NB4 (cell line): ENCODE results near the gene SELPLG.
"Not testable (repeated sequence)": the region's sequence is repeated elsewhere in the genome, so short reads cannot be mapped to it uniquely, and the experiment has no call there.

Experiments
- DNase-seq: peaks from one replicate; pipeline ENCODE4 v3.0.0; 2010; ENCODE audit warnings: low read depth
- H3K4me3 ChIP-seq: one replicate; pipeline ENCODE4 v1.5.1; 2011; ENCODE audit warnings: mild to moderate bottlenecking, low read depth, low read length, moderate library complexity
- MYC ChIP-seq: IDR thresholded peaks from 2 replicates; pipeline ENCODE4 v1.6.1; 2011; ENCODE audit warnings: low read depth, low read length
- POLR2A ChIP-seq: IDR thresholded peaks from 2 replicates; pipeline ENCODE4 v1.6.1; 2011; ENCODE audit warnings: mild to moderate bottlenecking; ENCODE audit not compliant: insufficient read length; ENCODE audit errors: extremely low read depth
- TF ChIP-seq, protein P1 (sequence below): IDR thresholded peaks from one replicate; pipeline ENCODE4 v1.5.1; 2012; ENCODE audit warnings: low read depth, low read length
- TF ChIP-seq, protein P2 (sequence below): IDR thresholded peaks from 2 replicates; pipeline ENCODE4 v1.6.1; 2011; ENCODE audit warnings: low read depth, low read length

The SELPLG gene

DNA sequence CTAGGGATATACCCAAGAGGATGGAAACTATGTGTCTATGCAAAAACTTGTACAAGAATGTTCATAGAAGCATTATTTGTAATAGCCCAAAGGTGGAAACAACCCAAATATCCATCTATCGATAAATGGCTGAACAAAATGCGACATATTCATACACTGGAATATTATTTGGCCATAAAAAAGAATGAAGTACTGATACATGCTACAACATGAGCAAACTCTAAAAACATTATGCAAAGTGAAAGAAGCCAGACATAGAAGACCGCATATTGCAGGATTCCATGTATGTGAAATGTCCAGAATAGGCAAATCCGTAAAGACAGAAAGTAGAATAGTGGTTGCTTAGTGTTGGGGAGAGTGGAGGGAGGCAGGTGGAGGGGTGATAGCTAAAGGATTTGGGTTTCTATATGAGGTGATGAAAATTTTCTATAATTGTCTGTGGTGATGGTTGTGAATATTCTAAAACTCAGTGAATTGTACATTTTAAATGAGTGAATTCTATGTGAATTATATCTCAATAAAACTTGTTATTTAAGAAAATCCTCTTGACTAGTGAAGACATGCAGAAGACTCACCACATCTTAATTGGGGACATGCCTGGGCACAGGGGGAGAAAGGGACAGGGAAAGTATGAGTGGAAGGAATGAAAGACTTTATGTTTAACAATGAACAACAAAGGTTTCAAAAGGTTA, 29.8 kb upstream of the SELPLG start:
- no peak overlapping the region for H3K4me3 ChIP-seq
- TF ChIP-seq, protein P1, sequence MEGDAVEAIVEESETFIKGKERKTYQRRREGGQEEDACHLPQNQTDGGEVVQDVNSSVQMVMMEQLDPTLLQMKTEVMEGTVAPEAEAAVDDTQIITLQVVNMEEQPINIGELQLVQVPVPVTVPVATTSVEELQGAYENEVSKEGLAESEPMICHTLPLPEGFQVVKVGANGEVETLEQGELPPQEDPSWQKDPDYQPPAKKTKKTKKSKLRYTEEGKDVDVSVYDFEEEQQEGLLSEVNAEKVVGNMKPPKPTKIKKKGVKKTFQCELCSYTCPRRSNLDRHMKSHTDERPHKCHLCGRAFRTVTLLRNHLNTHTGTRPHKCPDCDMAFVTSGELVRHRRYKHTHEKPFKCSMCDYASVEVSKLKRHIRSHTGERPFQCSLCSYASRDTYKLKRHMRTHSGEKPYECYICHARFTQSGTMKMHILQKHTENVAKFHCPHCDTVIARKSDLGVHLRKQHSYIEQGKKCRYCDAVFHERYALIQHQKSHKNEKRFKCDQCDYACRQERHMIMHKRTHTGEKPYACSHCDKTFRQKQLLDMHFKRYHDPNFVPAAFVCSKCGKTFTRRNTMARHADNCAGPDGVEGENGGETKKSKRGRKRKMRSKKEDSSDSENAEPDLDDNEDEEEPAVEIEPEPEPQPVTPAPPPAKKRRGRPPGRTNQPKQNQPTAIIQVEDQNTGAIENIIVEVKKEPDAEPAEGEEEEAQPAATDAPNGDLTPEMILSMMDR = no peak
- TF ChIP-seq MYC (no peak), POLR2A (no peak)
- TF ChIP-seq, protein P2, sequence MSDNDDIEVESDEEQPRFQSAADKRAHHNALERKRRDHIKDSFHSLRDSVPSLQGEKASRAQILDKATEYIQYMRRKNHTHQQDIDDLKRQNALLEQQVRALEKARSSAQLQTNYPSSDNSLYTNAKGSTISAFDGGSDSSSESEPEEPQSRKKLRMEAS = no peak

DNA sequence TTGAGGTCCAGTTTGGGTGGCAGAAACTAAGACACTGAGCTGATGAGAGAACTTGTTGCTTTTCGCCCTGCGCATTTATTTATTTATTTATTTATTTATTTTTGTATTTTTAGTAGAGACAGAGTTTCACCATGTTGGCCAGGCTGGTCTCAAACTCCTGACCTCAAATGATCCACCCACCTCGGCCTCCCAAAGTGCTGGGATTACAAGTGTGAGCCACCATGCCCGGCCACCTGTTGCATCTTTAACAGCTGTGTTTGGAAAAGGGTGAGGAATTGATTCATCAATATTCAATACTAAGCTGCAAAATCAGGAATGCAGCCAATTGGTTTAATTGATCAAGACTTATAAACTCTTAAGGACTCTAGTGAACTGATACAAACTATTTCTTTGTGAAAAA, 24.4 kb upstream of the SELPLG start:
- not testable (repeated sequence) for H3K4me3 ChIP-seq, DNase-seq

More for the DNA sequence above, 29.8 kb upstream of the SELPLG start:
- no peak for DNase-seq

DNA sequence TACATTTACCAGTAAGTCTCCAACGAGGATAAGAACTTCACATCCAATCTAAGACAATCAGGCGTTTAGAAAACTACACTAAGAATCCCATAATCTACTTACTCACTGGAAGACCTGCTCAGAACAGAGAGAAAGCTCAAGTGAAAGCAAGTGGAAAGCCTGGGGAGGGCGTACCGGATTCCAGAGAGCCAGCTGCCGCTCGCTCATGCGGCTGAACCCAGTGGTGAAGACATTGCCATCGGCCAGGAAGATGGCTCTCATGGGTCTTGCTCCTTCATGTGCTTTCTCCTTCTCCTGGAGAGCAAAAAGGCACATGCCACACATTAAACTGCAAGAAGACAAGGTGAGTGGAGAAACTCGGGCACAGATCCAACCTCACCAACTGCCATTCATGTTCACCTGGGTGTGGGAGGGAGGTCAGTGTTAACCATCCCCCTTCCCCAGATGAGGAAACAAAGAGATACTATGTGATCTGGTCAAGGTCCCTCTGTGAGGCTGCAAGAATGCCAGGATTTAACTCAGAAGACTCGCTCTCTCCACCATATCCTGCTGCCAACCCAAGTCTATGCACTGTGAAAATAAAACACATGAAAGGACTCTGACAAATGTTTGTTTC, 23.5 kb upstream of the SELPLG start:
- H3K4me3 ChIP-seq = no peak overlapping the region
- TF ChIP-seq, protein P2 = no peak
- TF ChIP-seq, protein P1 = no peak
- TF ChIP-seq POLR2A (no peak), MYC (no peak)
- no peak for DNase-seq

DNA sequence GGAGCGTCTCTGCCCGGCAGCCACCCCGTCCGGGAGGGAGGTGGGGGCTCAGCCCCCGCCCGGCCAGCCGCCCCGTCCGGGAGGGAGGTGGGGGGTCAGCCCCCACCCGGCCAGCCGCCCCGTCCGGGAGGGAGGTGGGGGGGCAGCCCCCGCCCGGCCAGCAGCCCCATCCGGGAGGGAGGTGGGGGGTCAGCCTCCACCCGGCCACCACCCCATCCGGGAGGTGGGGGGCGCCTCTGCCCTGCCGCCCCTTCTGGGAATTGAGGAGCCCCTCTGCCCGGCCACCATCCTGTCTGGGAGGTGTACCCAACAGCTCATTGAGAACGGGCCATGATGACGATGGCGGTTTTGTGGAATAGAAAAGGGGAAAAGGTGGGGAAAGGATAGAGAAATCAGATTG, 22.6 kb upstream of the SELPLG start:
- not testable (repeated sequence) for DNase-seq, H3K4me3 ChIP-seq

DNA sequence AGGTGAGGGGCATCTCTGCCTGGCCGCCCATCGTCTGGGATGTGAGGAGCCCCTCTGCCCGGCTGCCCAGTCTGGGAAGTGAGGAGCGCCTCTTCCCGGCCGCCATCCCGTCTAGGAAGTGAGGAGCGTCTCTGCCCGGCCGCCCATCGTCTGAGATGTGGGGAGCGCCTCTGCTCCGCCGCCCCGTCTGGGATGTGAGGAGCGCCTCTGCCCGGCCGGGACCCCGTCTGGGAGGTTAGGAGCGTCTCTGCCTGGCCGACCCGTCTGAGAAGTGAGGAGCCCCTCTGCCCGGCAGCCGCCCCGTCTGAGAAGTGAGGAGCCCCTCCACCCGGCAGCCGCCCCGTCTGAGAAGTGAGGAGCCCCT, 22.1 kb upstream of the SELPLG start:
- DNase-seq, H3K4me3 ChIP-seq: not testable (repeated sequence)

DNA sequence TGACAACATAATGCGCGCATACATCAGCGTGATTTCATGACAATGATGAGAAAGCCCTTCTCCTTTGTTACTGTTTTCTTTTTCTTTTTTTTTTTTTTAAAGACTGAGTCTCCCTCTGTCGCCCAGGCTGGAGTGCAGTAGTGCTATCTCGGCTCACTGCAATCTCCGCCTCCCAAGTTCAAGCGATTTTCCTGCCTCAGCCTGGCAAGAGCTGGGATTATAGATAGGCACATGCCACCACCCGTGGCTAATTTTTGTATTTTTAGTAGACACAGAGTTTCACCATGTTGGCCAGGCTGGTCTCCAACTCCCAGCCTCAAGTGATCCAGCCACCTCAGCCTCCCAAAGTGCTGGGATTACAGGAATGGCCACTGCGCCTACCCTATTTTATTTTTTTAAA, 20.9 kb upstream of the SELPLG start:
- DNase-seq, H3K4me3 ChIP-seq: not testable (repeated sequence)

DNA sequence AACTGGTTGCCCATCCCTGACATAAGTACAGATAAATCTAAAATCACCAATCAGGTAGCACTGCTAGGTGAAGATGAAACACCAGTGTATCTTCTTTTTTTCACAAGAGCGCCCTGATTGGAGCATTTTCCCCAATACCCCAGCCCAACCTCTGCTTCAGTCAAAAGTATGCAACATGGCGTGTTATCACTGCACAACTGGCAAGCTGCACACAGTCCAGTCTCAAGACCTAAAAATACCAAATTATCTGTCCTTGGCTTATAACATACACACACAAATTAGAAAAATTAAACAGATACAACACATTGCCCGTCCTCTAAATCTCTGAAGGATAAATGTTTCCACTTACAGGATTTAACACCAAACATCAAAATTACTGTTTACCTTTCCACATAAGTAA, 20.2 kb upstream of the SELPLG start:
- TF ChIP-seq, protein P2 = no peak
- TF ChIP-seq MYC = no peak
- TF ChIP-seq, protein P1 = no peak
- no peak for TF ChIP-seq POLR2A
- H3K4me3 ChIP-seq = no peak overlapping the region
- no peak for DNase-seq

DNA sequence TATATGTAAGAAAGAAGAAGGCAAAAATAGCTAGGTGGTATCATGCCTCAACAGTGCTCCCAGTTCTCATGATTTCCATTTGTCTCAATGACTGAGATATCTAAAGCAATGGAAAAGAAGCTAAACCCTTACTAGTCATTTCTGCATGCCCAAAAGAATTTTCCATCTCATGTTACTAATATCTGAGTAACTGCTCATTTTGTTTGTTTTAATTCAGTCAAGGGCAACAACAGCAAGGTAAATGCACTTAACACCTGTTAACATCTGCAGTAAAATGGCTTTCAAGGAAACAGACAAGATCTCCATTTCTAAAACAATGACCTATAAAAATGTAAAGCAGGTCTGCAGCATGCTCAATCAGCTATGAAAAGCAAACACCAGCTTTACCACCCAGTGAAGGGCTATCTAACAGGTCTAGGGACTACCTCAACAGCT, 19.4 kb upstream of the SELPLG start:
- no peak for DNase-seq
- H3K4me3 ChIP-seq = no peak overlapping the region
- TF ChIP-seq MYC (no peak), POLR2A (no peak)
- TF ChIP-seq, protein P2 = no peak
- TF ChIP-seq, protein P1 = no peak
